Stomach (tissue), 9 donors: ENCODE results near the gene PIK3R6. TPM values are rescaled to one million over a fixed set of nuclear protein-coding genes. Genes with fewer than 3 reads are reported as not detected.

Experiments used
- DNase-seq, 2 donors: peaks; one replicate each; pipeline versions ENCODE4 v3.0.0 to v3.0.0-alpha.2; 2013 to 2019
- H3K27ac ChIP-seq, 5 donors: fragments of 200-600 bp in 4 of 5; sonication (generic) in 4 of 5; one replicate each; pipeline ENCODE4 v1.5.1; 2013 to 2019; ENCODE audit warnings: mild to moderate bottlenecking in 1 of 5, moderate library complexity in 1 of 5
- H3K27me3 ChIP-seq, 3 donors: fragments of 200-600 bp; sonication (generic); one replicate each; pipeline ENCODE4 v1.5.1; 2017 to 2019; ENCODE audit warnings: mixed run types in 1 of 3
- H3K36me3 ChIP-seq, 4 donors: fragments of 200-600 bp; sonication (generic); 1 replicate in 3 of 4; 2 replicates in 1 of 4; pipeline ENCODE4 v1.5.1; 2016 to 2019
- H3K4me1 ChIP-seq, 4 donors: fragments of 200-600 bp; sonication (generic); one replicate each; pipeline ENCODE4 v1.5.1; 2016 to 2019
- H3K4me3 ChIP-seq, 4 donors: fragments of 200-600 bp; sonication (generic) in 3 of 4; one replicate each; pipeline ENCODE4 v1.5.1; 2016 to 2019; ENCODE audit warnings: mild to moderate bottlenecking in 1 of 4
- H3K9me3 ChIP-seq, 4 donors: fragments of 200-600 bp; sonication (generic); one replicate each; pipeline ENCODE4 v1.5.1; 2016 to 2019
- EP300 ChIP-seq: sonication (generic); formaldehyde crosslinking; IDR thresholded peaks from one replicate; pipeline ENCODE4 v1.6.1; 2017; ENCODE audit warnings: antibody characterized with exemption
- POLR2A ChIP-seq, 4 donors: fragments of 450-650 bp; IDR thresholded peaks; one replicate each; pipeline ENCODE4 v1.6.1; 2016; ENCODE audit warnings: antibody characterized with exemption in 4 of 4, control low read depth in 2 of 4, mild to moderate bottlenecking in 1 of 4, moderate library complexity in 1 of 4
- POLR2AphosphoS5 ChIP-seq, 3 donors: sonication (generic); formaldehyde crosslinking; IDR thresholded peaks; one replicate each; pipeline ENCODE4 v1.6.1; 2016; ENCODE audit warnings: antibody characterized with exemption in 3 of 3
- WGBS, 5 donors: extraction: QIAGEN DNeasy Blood & Tissue Kit in 3 of 5; methylation state at CpG; one replicate each; pipeline versions ENCODE4 v1.1.5 to v1.1.7; 2013 to 2018; 5-methylcytosine and 5-hydroxymethylcytosine counted together
- intact Hi-C: fragments of 100-400 bp; cut with DNase I; formaldehyde crosslinking; loops from one replicate; pipeline ENCODE4 v1.15.1; 2023; ENCODE audit warnings: low total_unique reads
- polyA plus RNA-seq, 3 donors: library from polyadenylated mRNA; stranded (reverse); fragments of 200-250 nt; gene quantifications; one replicate each; pipeline ENCODE4 v1.2.3, GENCODE V29; 2013
- total RNA-seq, 5 donors: library from RNA; depleted of rRNA; stranded (reverse); fragments of >200 nt; gene quantifications; one replicate each; pipeline versions ENCODE4 v1.1.0 to v1.2.3, GENCODE V29; 2014 to 2016
- TF ChIP-seq, protein P1 (sequence below), 7 experiments: fragments of 450-650 bp in 4 of 7; fragments of 200-600 bp in 3 of 7; sonication (generic) in 3 of 7; IDR thresholded peaks; one replicate each; pipeline ENCODE4 v1.5.1; 2016 to 2019; ENCODE audit warnings: antibody characterized with exemption in 7 of 7, control low read depth in 2 of 7, mild to moderate bottlenecking in 1 of 7
- donor health status: healthy with polysubstance abuse.
- donor health status: Bipolar disorder and iron deficiency.
- donor health status: healthy.

The PIK3R6 gene
- total and polyA plus RNA-seq, 8 donors: under 0.01 to 4.3 (median 0.37) TPM; not detected in 1

DNA sequence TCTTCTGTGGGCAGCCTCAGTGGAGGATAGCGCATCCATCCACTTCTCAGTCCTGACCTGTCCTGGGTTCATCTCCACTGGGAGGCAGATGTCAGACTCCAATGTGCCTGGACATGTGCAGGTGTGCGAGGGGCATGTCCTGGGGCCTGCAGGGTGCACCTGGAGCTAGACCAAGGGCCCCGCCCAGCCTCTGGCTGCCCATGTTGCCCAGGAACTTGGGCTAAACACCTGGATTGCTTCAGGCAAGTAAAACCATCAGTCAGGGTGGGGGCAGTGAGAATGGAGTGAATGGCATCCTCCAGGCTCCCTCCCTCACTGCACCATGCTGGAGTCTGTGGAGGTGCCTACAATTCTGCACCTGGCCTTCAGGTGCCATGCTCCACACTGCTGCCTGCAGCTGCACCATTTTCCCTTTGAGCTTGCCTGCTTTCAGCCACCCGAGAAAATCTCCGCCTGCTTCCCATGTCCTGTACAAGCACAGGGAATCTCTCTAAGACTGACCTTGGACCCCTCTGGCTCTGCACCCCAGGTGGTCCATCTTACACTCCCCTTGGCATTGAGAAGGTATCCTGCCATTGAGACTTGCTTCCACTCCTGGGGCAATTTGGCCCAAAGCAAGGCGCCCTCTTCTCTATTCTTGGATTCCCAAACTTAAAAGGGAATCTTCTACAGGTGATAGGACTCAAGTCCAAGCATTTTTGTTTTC, 66.2 kb downstream of the PIK3R6 start:
- Histone ChIP-seq H3K27me3 (peaks cover 0 to 18% (median 7%) of the 10 kb centered on the region in 3 donors), H3K4me3 (no peak overlapping the region), H3K4me1 (peaks cover 0 to 16% (median 9%) of the 10 kb centered on the region in 4 donors), H3K27ac (no peak overlapping the region), H3K9me3 (no peaks in the 10 kb centered on the region), H3K36me3 (no peaks in the 10 kb centered on the region)
- DNase-seq: no peak
- intact Hi-C loops: no loop called here
- TF ChIP-seq, protein P1, sequence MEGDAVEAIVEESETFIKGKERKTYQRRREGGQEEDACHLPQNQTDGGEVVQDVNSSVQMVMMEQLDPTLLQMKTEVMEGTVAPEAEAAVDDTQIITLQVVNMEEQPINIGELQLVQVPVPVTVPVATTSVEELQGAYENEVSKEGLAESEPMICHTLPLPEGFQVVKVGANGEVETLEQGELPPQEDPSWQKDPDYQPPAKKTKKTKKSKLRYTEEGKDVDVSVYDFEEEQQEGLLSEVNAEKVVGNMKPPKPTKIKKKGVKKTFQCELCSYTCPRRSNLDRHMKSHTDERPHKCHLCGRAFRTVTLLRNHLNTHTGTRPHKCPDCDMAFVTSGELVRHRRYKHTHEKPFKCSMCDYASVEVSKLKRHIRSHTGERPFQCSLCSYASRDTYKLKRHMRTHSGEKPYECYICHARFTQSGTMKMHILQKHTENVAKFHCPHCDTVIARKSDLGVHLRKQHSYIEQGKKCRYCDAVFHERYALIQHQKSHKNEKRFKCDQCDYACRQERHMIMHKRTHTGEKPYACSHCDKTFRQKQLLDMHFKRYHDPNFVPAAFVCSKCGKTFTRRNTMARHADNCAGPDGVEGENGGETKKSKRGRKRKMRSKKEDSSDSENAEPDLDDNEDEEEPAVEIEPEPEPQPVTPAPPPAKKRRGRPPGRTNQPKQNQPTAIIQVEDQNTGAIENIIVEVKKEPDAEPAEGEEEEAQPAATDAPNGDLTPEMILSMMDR (IDR thresholded peaks at IDR 0.05): no peak
- TF ChIP-seq EP300: no peak
- TF ChIP-seq POLR2A (IDR thresholded peaks at IDR 0.05): no peak
- no peak for TF ChIP-seq POLR2AphosphoS5 (IDR thresholded peaks at IDR 0.05)
- WGBS, 5 donors: 84 to 87% (median 86%) methylated on average over 6 of the region's 6 CpGs

DNA sequence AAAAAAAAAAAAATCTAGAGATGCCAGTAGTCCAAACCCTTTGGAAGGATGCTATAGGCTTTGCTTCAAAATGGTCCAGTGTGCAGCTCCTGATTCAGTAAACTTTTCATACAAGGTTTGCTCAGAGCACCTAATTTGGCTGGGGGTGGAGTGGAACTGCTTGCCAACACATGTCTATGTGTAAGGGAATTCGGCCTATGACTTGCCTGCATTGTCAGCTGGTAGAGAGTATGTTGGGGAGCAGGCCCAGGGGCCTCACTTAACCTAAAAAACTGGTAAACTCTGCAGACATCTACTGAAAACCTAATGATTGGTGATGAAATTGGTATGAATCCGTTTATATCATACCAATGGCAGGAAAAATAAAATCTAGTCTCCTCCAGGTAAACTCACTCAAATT, 66.8 kb downstream of the PIK3R6 start:
- no peak overlapping the region for H3K4me3 ChIP-seq
- H3K27ac ChIP-seq: no peak overlapping the region
- no peak for DNase-seq
- H3K27me3 ChIP-seq: peaks cover 0 to 18% (median 7%) of the 10 kb centered on the region in 3 donors
- TF ChIP-seq POLR2AphosphoS5 (IDR thresholded peaks at IDR 0.05) (no peak), EP300 (no peak), POLR2A (IDR thresholded peaks at IDR 0.05) (no peak)
- TF ChIP-seq, protein P1 (IDR thresholded peaks at IDR 0.05): no peak
- H3K36me3 ChIP-seq: no peaks in the 10 kb centered on the region
- intact Hi-C loops: no loop called here
- peaks cover 0 to 16% (median 6%) of the 10 kb centered on the region in 4 donors for H3K4me1 ChIP-seq
- no peaks in the 10 kb centered on the region for H3K9me3 ChIP-seq
- 78 to 97% (median 88%) methylated on average over 2 of the region's 2 CpGs for WGBS, 5 donors

DNA sequence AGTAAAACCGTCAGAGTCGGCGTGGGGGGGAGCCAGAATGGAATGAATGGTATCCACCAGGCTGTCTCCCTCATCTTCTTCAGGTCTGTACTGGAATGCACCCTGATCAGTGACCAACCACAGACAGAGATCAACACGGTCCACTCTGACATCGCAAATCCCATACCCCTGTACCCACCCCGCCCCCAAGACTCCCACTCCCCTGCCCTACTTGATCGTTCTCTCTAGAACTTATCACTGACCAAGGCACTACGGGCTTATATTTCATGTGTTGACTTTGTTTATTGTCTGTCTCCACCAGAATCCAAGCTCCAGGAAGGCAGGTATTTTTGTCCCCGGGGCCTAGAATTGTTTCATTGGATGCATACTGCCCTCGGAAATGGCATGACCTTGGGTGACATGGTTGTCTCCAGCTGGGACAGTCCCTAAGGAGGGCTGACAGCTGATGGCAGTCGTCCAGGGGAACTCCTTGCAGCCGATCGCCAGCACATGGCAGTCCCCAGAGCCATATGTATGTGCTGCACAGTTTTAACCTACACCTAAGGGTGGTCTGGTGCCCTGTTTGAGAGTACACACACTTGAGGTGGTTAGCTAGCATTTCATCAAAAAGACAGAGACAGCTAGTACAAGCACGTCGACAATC, 67.8 kb downstream of the PIK3R6 start:
- peak in 1 of 2 donors; percentile 41 for DNase-seq
- WGBS, 5 donors: 46 to 66% (median 48%) methylated on average over 12 to 15 of the region's 15 CpGs
- TF ChIP-seq, protein P1 (IDR thresholded peaks at IDR 0.05): peak in 1 of 7 experiments; percentile 4
- TF ChIP-seq POLR2AphosphoS5 (IDR thresholded peaks at IDR 0.05): no peak
- peak overlapping the region in 3 of 5 donors; percentile 64 to 81 (median 80) for H3K27ac ChIP-seq
- H3K4me1 ChIP-seq: peaks cover 0 to 16% (median 6%) of the 10 kb centered on the region in 4 donors
- intact Hi-C loops: no loop called here
- peaks cover 0 to 18% (median 7%) of the 10 kb centered on the region in 3 donors for H3K27me3 ChIP-seq
- H3K9me3 ChIP-seq: no peaks in the 10 kb centered on the region
- H3K36me3 ChIP-seq: no peaks in the 10 kb centered on the region
- peak overlapping the region; percentile 36 to 55 (median 49) for H3K4me3 ChIP-seq

DNA sequence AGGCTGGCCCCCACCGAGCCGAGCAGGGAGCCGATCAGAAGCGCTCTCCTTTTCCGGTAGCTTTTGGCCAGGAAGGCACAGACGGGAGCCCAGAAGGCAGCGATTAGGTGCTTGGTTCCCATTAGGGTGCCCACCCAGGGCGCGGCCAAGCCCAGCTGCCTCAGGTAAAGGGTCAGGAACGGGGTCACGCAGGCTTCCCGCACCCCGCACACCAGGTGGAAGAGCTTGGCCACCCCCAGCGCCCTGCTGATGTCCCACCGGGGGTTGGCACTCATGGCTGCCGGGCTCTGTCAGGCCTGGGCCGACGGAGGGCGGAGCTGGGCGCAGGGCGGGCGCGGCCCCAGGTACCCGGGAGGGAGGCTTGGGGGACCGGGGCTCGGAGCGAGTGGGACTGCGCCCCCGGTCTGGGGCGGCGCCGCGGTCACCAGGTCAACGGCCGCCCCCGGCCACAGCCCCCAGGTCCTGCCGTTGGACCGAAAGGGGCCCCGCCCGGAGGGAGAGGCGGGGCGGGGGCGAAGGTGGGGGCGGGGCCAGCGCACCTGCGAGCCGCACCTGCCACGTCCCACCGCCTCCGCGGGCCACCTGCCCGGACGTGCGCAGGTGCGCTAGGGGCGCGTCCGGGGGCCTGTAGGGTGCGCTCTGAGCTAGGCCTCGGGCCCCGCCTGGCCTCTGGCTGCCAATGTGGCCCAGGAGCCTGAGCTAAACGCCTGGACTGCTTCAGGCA, 68.5 kb downstream of the PIK3R6 start, which contains the start of gene MFSD6L:
Gene MFSD6L, minus strand, starts transcription at position 520 of the 724 bp plus-strand sequence. Its CDS starts 245 bp downstream, at position 275.
- TF ChIP-seq, protein P1 (IDR thresholded peaks at IDR 0.05): peak in 5 of 7 experiments; percentile 10 to 29 (median 24)
- TF ChIP-seq POLR2A (IDR thresholded peaks at IDR 0.05) (no peak), EP300 (no peak), POLR2AphosphoS5 (IDR thresholded peaks at IDR 0.05) (peak in 1 of 3 donors; percentile 42)
- intact Hi-C loops: no loop called here
- WGBS, 5 donors: 13 to 28% (median 18%) methylated on average over 10 to 62 of the region's 62 CpGs
- H3K36me3 ChIP-seq: no peaks in the 10 kb centered on the region
- DNase-seq: peak; percentile 87 to 95
- peak within 1 kb of the TSS; percentile 36 to 55 (median 49) for H3K4me3 ChIP-seq
- peaks cover 0 to 18% (median 7%) of the 10 kb centered on the region in 3 donors for H3K27me3 ChIP-seq
- no peaks in the 10 kb centered on the region for H3K9me3 ChIP-seq
- H3K27ac ChIP-seq: peak within 1 kb of the TSS; percentile 64 to 81 (median 80)
- H3K4me1 ChIP-seq: peaks cover 0 to 16% (median 9%) of the 10 kb centered on the region in 4 donors
